Epithelial cell of esophagus (primary cell): ENCODE results near the gene SLC37A1.

Experiments
- DNase-seq: peaks from one replicate; pipeline ENCODE4 v3.0.0; 2010; ENCODE audit warnings: low read depth
- H3K4me3 ChIP-seq: 2 replicates; pipeline ENCODE4 v1.5.1; 2011; ENCODE audit warnings: mild to moderate bottlenecking, low read length, control low read depth
- CTCF ChIP-seq: IDR thresholded peaks from 2 replicates; pipeline ENCODE4 v1.5.1; 2011; ENCODE audit warnings: low read depth, mild to moderate bottlenecking, low read length, control low read depth, inconsistent platforms; ENCODE audit not compliant: insufficient read depth; ENCODE audit errors: missing control alignments

The SLC37A1 gene

GRCh38 chr21:42579456-42580075 lies 65.9 kb downstream of the SLC37A1 start:
- DNase-seq, result no peak
- no peak overlapping the region for H3K4me3 ChIP-seq
- TF ChIP-seq CTCF, result no peak

- no peak for TF ChIP-seq CTCF
- no peak for DNase-seq
- H3K4me3 ChIP-seq, result no peak overlapping the region
These were observed 66.6 kb downstream of the SLC37A1 start for GRCh38 chr21:42580076-42580792.

GRCh38 chr21:42580793-42581321 lies 67.2 kb downstream of the SLC37A1 start:
- no peak for TF ChIP-seq CTCF
- H3K4me3 ChIP-seq, result no peak overlapping the region
- DNase-seq, result no peak

GRCh38 chr21:42581336-42581992 lies 67.8 kb downstream of the SLC37A1 start:
- H3K4me3 ChIP-seq, result no peak overlapping the region
- no peak for DNase-seq
- no peak for TF ChIP-seq CTCF

GRCh38 chr21:42581993-42582786 lies 68.5 kb downstream of the SLC37A1 start:
- TF ChIP-seq CTCF, result no peak
- H3K4me3 ChIP-seq, result no peak overlapping the region
- no peak for DNase-seq

GRCh38 chr21:42582787-42583476 lies 69.3 kb downstream of the SLC37A1 start:
- DNase-seq, result no peak
- TF ChIP-seq CTCF, result no peak

More at GRCh38 chr21:42582787-42583476, 69.3 kb downstream of the SLC37A1 start:
- no peak overlapping the region for H3K4me3 ChIP-seq
